Stimulated activated CD8-positive, alpha-beta memory T cell treated with anti-CD3 and anti-CD28 coated beads, Interleukin-15, amount 100 ng/mL, for 24 hours (primary cell): ENCODE measurements around the gene MCTP1.
"Not testable (repeated sequence)": the region's sequence is repeated elsewhere in the genome, so short reads cannot be mapped to it uniquely, and the experiment has no call there.

ENCODE experiments used
- DNase-seq: peaks from one replicate; pipeline ENCODE4 v3.0.0-alpha.2; 2020; ENCODE audit warnings: low read depth

MCTP1 gene

DNA sequence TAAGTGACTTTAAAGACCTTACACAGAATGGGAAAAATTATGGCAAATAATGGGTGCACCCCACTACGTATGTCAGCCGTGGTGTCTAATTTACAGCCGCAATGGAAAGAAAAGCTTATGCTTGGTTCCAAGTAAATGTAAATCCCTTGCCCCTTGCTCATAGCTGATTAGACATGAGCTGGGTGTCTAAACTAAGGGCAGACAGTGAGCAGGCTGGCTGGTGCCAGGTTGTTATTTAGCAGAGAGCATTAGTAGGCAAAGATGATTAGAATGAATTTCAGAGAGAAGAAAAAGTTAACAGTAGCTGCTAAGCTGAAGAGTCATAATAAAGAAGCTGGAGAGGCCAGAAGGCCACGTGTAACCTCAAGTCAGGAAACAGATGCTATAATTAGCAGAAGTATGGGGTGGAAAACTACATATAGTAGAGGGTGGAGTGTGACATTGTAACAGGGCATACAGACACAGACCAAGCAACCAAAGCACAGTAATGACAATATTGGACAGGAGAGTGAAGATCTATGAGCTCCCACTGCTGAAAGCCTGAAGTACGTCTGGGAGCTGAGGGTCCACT, 257.7 kb downstream of the MCTP1 start:
- DNase-seq: no peak

DNA sequence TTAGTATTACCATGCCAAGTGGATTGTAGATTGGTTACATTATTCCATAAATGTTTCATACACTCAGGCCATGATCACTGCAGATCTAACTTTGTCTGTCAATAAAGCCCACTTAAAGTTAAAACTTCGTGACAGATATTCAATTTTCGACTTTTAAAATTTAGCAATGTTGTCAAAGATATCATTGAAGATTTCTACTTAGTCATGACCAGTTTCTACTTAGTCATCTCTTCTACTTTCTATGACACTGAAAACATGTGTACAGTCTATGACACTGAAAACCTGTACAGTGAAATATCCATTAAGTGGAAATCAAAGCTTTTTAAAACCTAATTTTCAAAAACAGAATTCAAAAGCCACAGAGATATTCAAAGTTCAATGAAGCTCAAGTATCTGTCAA, 258.2 kb downstream of the MCTP1 start:
- DNase-seq: no peak

DNA sequence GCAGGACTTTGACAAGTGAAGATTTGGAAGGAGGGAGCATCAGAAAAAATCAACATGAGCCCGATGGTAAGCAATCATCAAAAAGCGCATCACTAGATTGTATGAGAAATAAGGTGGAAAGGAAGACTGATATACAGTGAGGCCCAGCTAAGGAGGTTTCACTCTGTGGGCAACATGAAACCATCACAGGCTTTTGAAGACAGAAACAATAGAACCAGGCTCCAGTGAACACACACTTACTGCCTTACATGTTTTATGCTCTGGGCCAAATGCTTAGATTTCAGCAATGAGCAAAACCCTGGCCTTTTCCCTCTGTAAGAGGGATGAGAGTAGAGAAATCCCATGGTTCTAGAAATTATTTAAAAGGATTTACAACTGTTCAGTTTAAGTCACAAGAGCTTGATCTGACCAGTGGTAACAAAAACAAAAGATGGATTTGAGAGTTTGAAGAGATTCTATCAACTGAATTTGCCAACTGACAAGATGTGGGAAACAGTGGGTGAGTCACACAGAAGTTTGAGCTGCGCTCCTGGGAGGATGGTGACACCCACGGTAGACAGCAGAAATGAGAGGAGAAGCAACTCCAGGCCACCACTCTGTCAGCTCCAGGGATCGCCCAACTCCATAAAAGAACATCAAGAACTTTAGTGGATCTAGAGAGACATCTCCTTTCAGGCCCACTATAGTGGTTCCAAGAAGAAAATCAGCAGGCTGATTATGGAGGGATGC, 261.8 kb downstream of the MCTP1 start:
- no peak for DNase-seq

DNA sequence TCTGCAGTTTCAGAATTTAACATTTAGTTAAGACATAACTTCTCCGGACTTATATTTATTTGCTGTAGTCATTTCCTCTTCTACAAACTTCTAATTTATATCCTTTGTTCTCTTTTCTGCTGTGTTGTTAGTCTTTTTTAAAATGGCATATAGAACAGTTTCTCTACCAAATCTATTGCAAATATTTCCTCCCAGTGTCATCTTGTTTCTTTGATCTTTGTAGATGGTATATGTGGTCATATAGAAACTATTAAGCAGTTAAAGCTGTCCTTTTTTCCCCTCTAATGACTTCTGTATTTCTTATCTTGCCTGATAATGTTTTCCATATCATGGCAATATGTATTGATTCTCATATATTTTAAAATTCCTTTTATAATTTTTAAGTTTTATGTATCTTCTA, 264.5 kb downstream of the MCTP1 start:
- no peak for DNase-seq

DNA sequence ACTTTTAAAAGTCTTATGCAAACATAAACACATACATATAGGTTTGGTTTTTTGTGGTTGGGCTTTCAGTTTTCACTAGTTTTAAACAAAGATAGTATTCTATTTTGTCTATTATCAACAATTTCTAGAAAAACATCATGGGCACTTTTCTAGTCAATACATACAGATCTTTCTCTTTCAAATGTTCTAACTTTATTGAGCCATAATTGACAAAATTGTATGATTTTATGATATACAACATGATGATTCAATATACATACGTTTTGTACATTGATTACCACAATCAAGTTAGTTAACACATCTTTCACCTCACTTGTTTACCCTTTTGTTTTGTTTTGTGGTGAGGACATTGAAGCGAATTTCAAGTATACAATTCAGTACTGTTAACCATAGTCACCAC, 265.9 kb downstream of the MCTP1 start:
- no peak for DNase-seq

DNA sequence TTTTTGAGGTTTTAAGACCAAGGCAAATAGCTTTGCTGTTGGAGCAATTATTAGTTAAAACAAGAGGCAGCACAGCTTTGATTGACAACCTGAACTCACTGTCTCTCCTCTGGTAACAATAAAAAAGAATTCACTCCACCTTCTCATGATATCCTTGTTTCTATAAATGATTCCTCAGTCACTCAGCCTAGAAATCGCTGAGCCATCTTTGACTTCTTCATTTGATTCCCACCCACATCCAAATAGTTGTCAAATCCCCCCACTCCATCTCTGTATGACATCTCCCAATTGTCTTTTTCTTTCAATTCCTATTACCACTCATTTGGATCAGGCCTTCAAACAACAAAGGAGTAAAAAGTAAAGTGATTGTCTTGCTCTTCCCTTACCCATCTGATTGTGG, 266.4 kb downstream of the MCTP1 start:
- DNase-seq: no peak

DNA sequence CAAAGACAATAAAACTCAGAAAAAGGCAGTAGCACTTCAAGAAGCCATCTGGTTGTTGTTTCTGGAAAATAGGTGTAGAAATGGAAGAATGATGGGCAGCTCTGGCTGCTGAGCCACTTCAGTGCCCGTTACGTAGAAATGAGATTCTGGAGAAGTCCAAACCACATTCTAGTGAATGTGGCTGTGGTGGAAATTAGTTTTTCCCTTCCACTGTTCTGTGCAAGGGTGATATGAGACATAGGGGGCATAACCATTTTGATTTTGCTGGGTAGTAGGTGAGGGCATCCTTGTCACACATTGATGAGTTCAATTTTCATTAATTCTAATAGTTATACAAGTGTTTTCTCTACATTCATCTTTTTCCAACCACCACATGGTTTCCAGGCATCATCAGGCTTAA, 275.1 kb downstream of the MCTP1 start:
- DNase-seq: no peak

DNA sequence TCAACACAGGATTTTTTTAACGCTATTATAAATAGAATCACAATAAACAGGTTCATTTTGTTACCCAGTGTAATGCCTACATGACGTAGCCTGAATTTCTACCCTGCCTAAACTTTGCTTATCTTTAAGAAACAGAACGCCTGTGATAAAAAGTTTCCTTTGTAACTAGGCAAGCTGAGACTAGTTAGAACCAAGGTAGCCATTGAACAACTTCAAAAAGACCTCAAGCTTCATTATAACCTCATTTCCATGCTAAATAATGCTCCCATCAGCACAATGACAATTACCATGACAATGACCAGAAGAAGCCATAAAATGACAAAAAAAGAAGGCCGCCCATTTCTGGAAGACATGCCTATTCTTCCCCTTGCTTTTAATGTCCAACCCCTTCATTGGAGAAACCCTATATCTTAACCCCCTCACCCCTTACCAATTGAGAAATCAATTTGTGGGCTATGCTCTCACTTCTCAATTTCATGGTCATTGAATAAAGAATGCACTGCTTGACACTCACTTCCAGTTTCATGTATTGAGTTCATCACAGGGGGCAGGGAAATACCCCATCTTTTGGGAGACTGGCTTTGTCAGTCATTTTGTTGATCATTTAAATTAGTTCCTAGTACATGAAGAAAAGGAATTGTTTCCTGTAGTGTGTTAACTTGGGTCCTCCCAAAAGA, 276.8 kb downstream of the MCTP1 start:
- no peak for DNase-seq

DNA sequence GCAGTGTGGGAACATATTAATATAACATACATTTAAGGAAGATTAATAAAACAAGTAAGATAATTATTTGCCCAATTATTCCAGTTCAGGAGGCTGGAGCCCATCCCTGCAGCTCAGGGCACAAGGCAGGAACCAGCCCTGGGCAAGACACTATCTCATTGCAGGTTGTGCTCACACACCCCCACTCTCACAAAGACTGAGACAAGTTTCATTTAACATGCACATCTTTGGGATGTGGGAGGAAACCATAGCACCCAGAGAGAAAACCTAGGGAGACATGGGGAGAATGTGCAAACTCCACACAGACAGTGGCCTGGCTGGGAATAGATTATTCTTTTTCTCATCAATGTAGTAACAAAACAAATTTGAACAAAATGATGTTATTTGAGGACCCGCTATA, 279.1 kb downstream of the MCTP1 start:
- DNase-seq: no peak

DNA sequence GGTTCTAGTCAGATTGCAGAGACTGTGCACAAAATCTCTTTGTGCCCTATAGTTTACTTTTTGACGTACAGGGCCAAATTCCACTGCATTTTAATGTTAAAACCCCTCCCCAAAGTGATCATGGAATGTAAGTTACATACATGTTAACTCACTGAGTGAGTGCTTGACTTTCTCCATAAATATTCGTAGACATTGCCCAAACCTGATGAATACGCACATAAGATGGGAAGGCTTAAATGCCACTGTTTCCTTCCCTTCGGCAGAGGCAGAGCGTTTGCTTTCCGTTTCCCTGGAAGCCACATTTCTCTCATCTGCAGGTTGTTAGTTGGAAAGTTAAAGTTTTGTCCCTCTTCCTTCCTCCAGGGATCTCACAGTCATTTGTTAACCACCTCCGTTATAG, 286.2 kb downstream of the MCTP1 start:
- DNase-seq: no peak

DNA sequence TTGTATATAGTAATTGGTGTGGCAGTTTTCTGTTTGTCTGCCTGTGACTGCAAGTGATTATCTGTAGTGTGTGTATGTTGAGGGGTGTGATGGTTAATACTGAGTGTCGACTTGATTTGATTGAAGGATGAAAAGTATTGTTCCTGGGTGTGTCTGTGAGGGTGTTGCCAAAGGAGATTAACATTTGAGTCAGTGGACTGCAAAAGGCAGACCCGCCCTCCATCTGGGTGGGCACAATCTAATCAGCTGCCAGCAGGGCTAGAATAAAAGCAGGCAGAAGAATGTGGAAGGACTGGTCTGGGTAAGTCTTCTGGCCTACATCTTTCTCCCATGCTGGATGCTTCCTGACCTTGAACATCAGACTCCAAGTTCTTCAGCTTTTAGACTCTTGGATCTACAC, 290.4 kb downstream of the MCTP1 start:
- not testable (repeated sequence) for DNase-seq

DNA sequence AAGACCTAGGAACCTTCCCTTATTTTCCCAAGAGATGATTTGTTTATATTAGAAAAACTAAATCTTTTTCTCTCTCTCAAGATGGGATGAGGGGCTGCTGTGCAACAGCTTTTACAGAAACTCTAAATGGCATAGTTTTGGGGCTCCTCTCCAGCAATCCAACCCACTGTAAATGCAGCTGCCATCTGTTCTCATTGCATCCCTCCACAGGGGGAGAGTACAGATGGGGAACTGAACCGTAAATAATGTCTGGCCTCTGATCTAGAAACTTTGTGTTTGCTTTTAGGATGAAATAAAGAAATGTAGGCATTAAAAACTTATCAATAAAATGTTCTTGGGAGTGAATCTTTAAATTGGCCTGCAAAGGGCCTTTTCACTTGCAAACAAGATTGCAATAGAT, 291.4 kb downstream of the MCTP1 start:
- no peak for DNase-seq

DNA sequence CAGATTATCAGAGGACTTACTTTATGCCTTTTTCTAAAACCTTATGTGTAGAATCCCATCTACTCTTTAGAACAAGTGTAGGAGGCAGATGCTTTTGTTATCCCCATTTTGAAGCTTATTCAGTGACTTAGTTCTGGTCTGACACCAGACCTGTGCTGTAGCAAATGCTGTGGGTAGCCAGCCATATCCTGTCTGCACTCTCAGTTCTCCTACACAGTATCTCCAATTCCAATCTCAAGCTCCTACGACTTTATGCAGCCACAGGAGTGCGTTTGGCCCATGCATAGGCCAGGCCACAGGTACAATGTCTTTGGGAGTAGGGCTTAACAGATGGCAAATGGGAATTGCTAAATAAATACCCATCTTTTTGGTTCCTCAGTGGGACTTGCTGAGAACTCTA, 292.6 kb downstream of the MCTP1 start:
- no peak for DNase-seq

DNA sequence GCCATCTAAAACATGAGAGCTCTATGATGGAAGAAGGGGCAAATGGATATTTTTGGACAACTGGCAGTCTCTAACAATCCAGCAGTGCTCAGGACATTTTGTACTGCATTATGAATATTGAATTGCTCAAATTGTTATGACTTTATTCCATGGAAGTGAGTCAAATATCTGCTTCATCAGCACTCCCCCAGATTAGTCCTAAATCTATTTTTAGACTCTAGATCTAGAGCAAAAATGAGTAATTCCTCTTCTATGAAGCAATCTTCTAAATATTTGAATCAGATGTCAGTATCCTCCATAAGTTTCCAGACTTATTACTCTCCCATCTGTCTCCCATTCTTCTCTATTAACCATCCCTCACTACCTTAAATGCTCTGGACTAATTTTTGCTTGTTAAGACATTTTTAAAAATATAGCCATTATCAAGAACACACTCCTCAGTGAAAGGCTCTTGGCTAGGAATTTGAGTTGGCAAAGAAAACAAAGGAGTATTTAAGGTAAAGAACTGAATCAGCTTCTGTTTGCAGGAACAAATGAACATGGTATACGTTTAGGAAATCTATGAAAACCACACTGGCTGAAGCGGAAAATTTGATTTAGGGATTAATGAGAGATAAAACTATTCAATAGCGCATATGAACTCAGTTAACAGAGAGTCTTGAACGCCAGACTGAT, 300.9 kb downstream of the MCTP1 start:
- DNase-seq: no peak

DNA sequence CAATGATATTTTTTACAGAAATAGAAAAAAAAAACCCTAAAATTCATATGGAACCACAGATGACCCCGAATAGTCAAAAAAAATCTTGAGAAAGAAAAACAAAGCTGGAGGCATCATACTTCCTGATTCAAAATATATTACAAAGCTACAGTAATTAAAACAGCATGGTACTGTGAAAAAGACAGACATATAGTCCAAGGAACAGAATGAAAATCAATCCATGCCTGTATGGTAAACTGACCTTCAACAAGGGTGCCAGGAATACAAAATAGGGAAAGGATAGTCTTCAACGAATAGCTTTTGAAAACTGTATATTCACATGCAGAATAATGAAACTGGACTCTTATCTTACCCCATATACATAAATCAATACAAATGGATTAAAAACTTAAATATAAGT, 307.5 kb downstream of the MCTP1 start:
- DNase-seq: no peak

DNA sequence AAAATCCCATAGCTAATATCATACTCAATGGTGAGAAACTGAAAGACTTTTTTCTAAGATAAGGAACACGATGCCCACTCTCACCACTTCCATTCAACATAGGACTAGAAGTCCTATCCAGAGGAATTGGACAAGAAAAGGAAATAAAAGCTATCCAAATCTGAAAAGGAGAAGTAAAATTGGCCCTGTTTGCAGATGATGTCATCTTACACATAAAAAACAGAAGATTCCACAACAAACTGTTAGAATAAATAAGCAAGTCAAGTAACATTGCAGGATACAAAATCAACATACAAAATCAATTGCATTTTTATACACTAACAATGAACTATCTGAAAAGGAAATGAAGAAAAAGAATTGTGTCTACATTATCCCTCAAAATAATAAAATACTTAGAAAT, 308.0 kb downstream of the MCTP1 start:
- DNase-seq: no peak

DNA sequence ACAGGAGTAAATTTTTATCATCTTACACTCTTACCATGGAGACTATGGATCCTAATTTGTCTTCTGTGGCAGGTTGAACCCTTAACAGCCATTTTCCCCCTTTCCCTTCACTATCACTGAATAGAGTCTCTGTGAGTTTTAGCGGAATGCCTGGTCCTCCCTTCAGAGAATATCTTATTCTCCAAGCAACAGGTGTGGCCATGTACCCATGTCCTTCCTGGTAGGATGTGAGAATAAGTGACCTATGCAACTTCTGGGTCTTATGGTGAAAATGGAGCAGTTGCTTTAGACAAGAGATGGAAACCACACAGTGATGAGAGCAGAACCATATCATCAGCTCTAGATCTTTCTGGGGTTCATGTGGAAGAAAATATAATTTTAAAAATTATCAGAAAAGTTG, 312.6 kb downstream of the MCTP1 start:
- DNase-seq: no peak

DNA sequence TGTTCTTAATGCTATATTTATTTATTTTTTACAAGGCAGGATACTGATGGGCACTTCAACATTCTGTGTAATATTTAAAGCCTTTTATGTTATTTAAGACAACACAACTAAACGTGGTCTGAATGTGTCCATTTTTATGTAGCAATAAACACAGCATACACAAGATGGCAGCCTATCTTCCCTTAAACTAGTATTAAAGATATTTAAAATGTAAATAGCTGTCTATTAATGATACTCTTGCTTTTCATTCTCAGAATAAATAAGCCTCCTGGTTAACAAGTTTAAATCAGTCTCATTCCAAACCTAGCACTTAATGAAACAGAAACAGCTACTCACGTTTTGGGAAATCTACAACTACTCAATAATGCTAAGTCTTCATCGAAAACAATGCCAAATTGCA, 315.7 kb downstream of the MCTP1 start:
- no peak for DNase-seq

DNA sequence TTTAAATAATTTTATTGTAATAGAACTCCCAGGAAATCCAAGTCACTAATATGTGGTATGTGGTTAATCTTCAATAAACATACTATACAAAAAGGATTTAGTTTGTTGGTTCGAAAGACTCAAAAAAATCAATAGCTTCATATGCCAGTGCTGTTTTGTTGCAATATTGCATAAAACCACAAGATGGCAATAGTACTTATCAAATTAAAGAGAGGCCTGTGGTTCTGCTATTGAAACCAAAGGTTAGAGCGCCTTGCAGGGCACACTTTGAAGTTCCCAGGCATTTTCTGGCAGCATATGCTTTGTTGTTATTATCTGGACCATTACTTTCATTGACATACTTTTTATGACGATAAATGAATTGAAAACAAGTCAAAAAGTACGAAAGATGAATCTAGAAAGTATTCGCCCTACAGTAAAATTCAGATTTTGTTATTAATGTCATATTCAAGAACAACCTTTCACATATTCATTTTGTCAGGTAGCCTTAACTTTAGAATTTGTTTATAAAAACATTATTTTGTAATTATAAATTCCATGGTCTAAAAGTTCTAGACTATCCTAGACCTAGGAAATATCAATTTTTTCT, 316.3 kb downstream of the MCTP1 start:
- DNase-seq: no peak

DNA sequence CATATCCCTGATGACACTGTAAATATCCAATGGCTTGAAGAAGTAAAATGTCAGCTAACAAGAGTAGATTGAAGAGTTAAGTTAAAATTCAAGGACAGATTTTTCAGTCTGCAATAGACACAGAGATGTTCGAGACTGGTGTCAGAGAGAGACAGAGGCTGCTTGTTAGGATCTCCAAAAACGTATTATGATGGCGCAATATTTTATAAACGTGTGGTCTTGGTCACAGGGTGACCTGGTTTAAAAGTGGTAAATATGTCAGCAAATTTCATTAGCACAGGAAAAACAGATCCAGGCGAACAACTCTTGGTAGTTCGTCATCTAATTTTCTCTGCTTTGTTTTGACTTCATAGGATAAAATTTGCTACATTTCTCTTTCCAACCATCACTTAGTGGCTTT, 317.4 kb downstream of the MCTP1 start:
- DNase-seq: no peak

DNA sequence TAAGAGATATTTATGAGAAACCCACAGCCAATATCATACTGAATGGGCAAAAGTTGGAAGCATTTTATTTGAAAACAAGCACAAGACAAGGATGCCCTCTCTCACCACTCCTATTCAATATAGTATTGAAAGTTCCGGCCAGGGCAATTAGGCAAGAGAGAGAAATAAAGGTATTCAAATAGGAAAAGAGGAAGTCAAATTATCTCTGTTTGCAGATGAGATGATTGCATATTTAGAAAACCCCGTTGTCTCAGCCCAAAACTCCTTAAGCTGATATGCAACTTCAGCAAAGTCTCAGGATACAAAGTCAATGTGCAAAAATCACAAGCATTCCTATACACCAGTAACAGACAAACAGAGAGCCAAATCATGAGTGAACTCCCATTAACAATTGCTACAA, 325.6 kb downstream of the MCTP1 start:
- not testable (repeated sequence) for DNase-seq

DNA sequence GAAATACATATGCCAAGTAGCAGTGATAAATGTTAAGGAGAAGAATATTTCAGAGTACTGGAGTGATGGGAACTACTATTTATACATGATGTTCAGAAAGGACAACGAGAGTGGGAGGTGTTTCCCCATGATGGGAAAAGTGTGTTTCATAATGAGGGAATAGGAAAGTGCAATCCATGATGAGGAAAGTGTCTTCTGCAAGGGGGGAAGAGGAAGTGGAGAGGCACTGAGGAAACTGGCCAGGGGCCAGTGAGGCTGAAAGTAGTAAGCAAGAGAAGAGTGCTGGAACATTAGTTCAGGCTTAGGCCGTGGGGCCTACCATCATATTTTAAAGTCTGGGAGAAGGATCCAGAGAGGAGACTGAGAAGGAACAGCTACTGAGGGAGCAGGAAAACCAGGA, 339.2 kb downstream of the MCTP1 start:
- no peak for DNase-seq

DNA sequence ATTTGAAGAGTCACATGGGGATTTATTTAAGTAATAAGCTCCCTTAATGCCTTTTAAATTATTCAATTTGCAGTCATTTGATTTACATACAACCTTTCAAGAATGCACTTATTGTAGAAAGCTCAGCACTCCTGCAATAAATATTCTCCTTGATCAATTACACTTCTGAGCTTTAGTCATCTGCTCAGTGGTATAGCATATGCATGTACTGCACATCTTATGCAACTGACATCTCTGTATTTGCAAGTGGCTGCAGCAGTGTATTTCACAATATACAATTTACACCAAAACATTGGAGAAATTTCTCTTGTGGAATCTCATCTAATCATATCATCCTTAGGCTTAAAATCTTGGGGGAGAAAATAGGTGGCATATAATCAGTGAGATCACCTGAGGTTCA, 340.7 kb downstream of the MCTP1 start:
- DNase-seq: no peak
